ENCODE measurements around the gene AKAP5. TPM values are rescaled to one million over a fixed set of nuclear protein-coding genes. Genes with fewer than 3 reads are reported as not detected.

The AKAP5 gene
- total RNA-seq, 1 donor from 2014 or later: 0.20 TPM

Other genes with a start within 250 kb of the AKAP5 start
- gene ESR2, start 171.1 kb upstream of the AKAP5 start, total RNA-seq: under 0.01 and 0.44 TPM in 2 replicates
- 30.6 and 35.3 TPM in 2 replicates for gene MTHFD1, start 77.1 kb upstream of the AKAP5 start, total RNA-seq
- gene ZBTB25, start 38.3 kb downstream of the AKAP5 start, total RNA-seq: 2.6 and 3.0 TPM in 2 replicates
- gene ZBTB1, start 39.3 kb downstream of the AKAP5 start, total RNA-seq: 25.7 and 38.5 TPM in 2 replicates
- 1.7 and 3.0 TPM in 2 replicates for gene HSPA2, start 75.2 kb downstream of the AKAP5 start, total RNA-seq
- gene PPP1R36, start 84.5 kb downstream of the AKAP5 start, total RNA-seq: 0.40 and 0.44 TPM in 2 replicates
- gene PLEKHG3, start 238.9 kb downstream of the AKAP5 start, total RNA-seq: 5.9 and 15.7 TPM in 2 replicates

All from lung microvascular endothelial cell (primary cell).